Measurements from ENCODE around the gene CST3. TPM values are rescaled to one million over a fixed set of nuclear protein-coding genes. Genes with fewer than 3 reads are reported as not detected.

CST3 gene
- total RNA-seq, 1 donor: 55.3 TPM

- no peak for TF ChIP-seq CTCF (IDR thresholded peaks at IDR 0.05; ENCODE audit: insufficient read depth, low read depth, low read length)
- no peak overlapping the region for H3K4me3 ChIP-seq (ENCODE audit: low read depth, low read length)
- DNase-seq (ENCODE audit: low read depth): no peak
Observed at GRCh38 chr20:23657202-23657601, 19.4 kb upstream of the CST3 start.

GRCh38 chr20:23656372-23656771 is 18.6 kb upstream of the CST3 start:
- no peak for DNase-seq (ENCODE audit: low read depth)
- no peak overlapping the region for H3K4me3 ChIP-seq (ENCODE audit: low read depth, low read length)
- TF ChIP-seq CTCF (IDR thresholded peaks at IDR 0.05; ENCODE audit: insufficient read depth, low read depth, low read length): no peak

GRCh38 chr20:23655491-23656211 is 17.9 kb upstream of the CST3 start:
- DNase-seq (ENCODE audit: low read depth): no peak
- no peak for TF ChIP-seq CTCF (IDR thresholded peaks at IDR 0.05; ENCODE audit: insufficient read depth, low read depth, low read length)
- no peak overlapping the region for H3K4me3 ChIP-seq (ENCODE audit: low read depth, low read length)

- no peak for TF ChIP-seq CTCF (IDR thresholded peaks at IDR 0.05; ENCODE audit: insufficient read depth, low read depth, low read length)
- H3K4me3 ChIP-seq (ENCODE audit: low read depth, low read length): no peak overlapping the region
- no peak for DNase-seq (ENCODE audit: low read depth)
Observed at GRCh38 chr20:23654717-23655116, 17.0 kb upstream of the CST3 start.

- no peak overlapping the region for H3K4me3 ChIP-seq (ENCODE audit: low read depth, low read length)
- DNase-seq (ENCODE audit: low read depth): no peak
- TF ChIP-seq CTCF (IDR thresholded peaks at IDR 0.05; ENCODE audit: insufficient read depth, low read depth, low read length): no peak
Observed at GRCh38 chr20:23654000-23654399, 16.2 kb upstream of the CST3 start.

GRCh38 chr20:23653400-23653938 is 15.7 kb upstream of the CST3 start:
- no peak for TF ChIP-seq CTCF (IDR thresholded peaks at IDR 0.05; ENCODE audit: insufficient read depth, low read depth, low read length)
- DNase-seq (ENCODE audit: low read depth): no peak

GRCh38 chr20:23652926-23653325 is 15.2 kb upstream of the CST3 start:
- H3K4me3 ChIP-seq (ENCODE audit: low read depth, low read length): no peak overlapping the region
- no peak for TF ChIP-seq CTCF (IDR thresholded peaks at IDR 0.05; ENCODE audit: insufficient read depth, low read depth, low read length)
- no peak for DNase-seq (ENCODE audit: low read depth)

More at GRCh38 chr20:23653400-23653938, 15.7 kb upstream of the CST3 start:
- H3K4me3 ChIP-seq (ENCODE audit: low read depth, low read length): no peak overlapping the region

All from fibroblast of villous mesenchyme (primary cell).